HEK293T (cell line): ENCODE measurements around the gene MAML2.

ENCODE experiments used
- ARNT ChIP-seq: fragments of 450-650 bp; IDR thresholded peaks from 2 replicates; pipeline ENCODE4 v1.6.1; 2017; ENCODE audit warnings: mild to moderate bottlenecking
- CTBP1 ChIP-seq: fragments of 450-650 bp; IDR thresholded peaks from 2 replicates; pipeline ENCODE4 v1.6.1; 2016; ENCODE audit warnings: borderline replicate concordance
- ELF4 ChIP-seq: fragments of 450-650 bp; IDR thresholded peaks from 2 replicates; pipeline ENCODE4 v1.6.1; 2017; ENCODE audit warnings: antibody characterized with exemption
- FOXA1 ChIP-seq: fragments of 450-650 bp; IDR thresholded peaks from 2 replicates; pipeline ENCODE4 v1.6.1; 2016; ENCODE audit warnings: mild to moderate bottlenecking
- FOXM1 ChIP-seq: fragments of 450-650 bp; IDR thresholded peaks from 2 replicates; pipeline ENCODE4 v1.6.1; 2017; ENCODE audit warnings: mild to moderate bottlenecking, borderline replicate concordance
- HDGF ChIP-seq: fragments of 450-650 bp; IDR thresholded peaks from 2 replicates; pipeline ENCODE4 v1.6.1; 2017; ENCODE audit warnings: antibody characterized with exemption, borderline replicate concordance
- L3MBTL2 ChIP-seq: fragments of 450-650 bp; conservative IDR thresholded peaks from 2 replicates; pipeline ENCODE4 v1.6.1; 2016; ENCODE audit warnings: mild to moderate bottlenecking
- LEF1 ChIP-seq: fragments of 450-650 bp; IDR thresholded peaks from 2 replicates; pipeline ENCODE4 v1.6.1; 2017; ENCODE audit warnings: mild to moderate bottlenecking, borderline replicate concordance
- PKNOX1 ChIP-seq: fragments of 450-650 bp; IDR thresholded peaks from 2 replicates; pipeline ENCODE4 v1.6.1; 2016
- SP1 ChIP-seq: fragments of 450-650 bp; IDR thresholded peaks from 2 replicates; pipeline ENCODE4 v1.6.1; 2017
- SUZ12 ChIP-seq: fragments of 450-650 bp; IDR thresholded peaks from 2 replicates; pipeline ENCODE4 v1.6.1; 2016; ENCODE audit warnings: mild to moderate bottlenecking
- TARDBP ChIP-seq: fragments of 450-650 bp; IDR thresholded peaks from 2 replicates; pipeline ENCODE4 v1.6.1; 2016

GRCh38 chr11:96185220-96185768 lies 157.7 kb downstream of the MAML2 start:
- TF ChIP-seq PKNOX1 (no peak), HDGF (no peak), CTBP1 (no peak), SP1 (no peak), SUZ12 (no peak), FOXA1 (no peak), TARDBP (no peak), L3MBTL2 (no peak), ELF4 (no peak), LEF1 (no peak), FOXM1 (no peak), ARNT (no peak)
